AG09309 (cell line): Measurements from ENCODE around the gene ITIH6.
A peak's percentile ranks its signal among the peaks of the same experiment; 100 is the strongest.
"Not testable (repeated sequence)": the region's sequence is repeated elsewhere in the genome, so short reads cannot be mapped to it uniquely, and the experiment has no call there.

Experiments
- DNase-seq: peaks from one replicate; pipeline ENCODE4 v3.0.0-alpha.2; 2010; ENCODE audit warnings: low read depth
- H3K4me3 ChIP-seq: 2 replicates; pipeline ENCODE4 v1.5.1; 2011; ENCODE audit warnings: mild to moderate bottlenecking, low read depth, low read length, moderate library complexity; ENCODE audit not compliant: control insufficient read depth
- CTCF ChIP-seq: IDR thresholded peaks from 2 replicates; pipeline ENCODE4 v1.5.1; 2011; ENCODE audit warnings: mild to moderate bottlenecking, low read depth, low read length, inconsistent platforms; ENCODE audit not compliant: insufficient read depth, control insufficient read depth; ENCODE audit errors: missing control alignments

Gene ITIH6

DNA sequence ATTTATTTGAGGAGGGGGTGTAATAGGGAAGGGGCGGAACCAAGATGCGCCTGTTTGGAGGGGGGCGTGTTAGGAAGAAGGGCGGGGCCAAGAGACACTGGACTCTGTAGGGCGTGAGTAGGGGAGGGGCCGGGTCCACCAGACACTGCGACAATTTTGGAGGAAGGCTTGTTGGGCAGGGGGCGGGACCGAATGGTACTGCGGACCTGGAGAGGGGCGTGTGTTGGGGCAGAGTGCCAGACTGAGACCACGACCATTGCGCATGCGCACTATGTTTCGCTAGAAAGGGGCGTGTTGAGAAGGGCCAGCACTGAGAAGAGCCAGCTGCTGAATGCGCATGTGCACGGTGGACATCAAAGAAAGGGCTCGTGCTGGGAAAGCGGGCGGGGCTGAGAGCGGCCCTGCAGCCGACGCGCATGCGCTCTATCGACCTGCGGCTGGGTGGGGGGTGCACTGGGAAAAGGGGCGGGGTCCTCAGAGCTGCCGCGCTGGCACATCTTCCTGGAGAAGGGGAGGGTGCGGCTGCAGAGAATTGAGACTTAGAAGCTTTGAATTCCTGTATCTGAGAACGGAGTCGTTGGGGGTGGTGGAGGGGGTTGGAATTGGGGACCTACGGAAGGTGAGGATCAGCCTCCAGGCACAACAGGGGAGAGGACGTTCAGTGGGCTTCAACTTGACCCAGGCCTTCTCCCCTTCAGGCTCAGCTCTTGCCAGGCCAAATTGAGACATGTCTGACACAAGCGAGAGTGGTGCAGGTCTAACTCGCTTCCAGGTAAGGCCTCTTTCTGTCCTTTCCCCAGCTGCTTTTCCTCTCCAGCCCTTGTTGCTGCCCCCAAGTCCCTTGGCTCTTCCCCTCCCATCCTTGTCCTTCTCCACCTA is 10.8 kb upstream of the ITIH6 start:
- DNase-seq = peak; percentile 86
- peak overlapping the region; percentile 85 for H3K4me3 ChIP-seq
- no peak for TF ChIP-seq CTCF

- DNase-seq = no peak
- peak overlapping the region; percentile 85 for H3K4me3 ChIP-seq
- TF ChIP-seq CTCF = no peak
These were observed 10.1 kb upstream of the ITIH6 start for GRCh38 chrX:54808109-54808604.

DNA sequence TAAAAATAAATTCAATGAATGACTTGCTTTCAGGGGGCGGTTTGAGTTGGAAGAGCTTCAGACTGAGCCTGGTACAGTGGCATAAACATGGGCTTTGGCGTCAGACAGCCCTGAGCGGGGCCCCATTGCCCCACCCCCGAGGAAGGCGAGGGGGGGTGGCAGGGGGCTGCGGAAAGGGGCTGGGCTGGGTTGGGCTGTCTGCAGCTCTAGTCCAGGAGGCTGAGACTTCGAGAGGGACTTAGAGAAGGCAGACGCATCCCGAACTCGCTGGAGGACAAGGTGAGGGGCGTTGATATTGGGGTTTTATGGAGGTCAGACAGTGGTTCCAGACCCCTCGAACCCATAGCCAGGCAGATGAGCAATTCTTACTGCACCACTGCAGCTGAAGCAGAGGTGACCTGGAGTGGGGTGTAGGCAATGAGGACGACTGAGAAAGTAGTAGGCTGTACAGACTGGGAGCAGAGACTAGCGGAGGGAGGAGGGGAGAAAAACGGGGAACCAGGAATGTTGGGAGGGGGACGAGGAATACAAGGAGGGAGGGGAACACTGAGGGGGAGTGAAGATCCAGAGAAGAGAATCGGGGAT is 9.6 kb upstream of the ITIH6 start, which contains the start of gene MAGED2:
TSS of gene MAGED2 (plus strand) at position 222 of the 585 bp plus-strand sequence. CDS start 1,587 bp downstream, outside the sequence.
- TF ChIP-seq CTCF = no peak
- no peak for DNase-seq
- H3K4me3 ChIP-seq = peak within 1 kb of the TSS; percentile 85

GRCh38 chrX:54799046-54799445 is 991 bp upstream of the ITIH6 start:
- TF ChIP-seq CTCF = no peak
- DNase-seq = no peak

DNA sequence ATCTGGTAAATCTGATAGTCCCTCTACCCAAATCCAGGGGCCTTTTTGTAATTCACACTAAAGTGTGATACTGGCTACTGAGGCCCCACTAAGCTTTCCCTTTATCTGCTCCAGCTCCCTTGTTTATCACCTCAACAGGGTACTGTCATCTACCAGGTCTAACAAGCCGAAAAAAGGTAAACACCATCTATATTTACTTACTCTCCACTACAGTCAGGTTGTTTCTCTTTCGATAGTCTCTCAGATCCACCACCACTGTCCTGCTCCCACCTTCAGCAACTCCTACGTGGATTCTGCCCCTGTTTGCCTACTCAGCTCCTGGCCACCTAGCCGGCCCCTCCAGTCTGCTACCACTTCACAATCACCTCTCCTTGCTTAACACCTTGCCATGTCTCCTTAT is 3.3 kb downstream of the ITIH6 start:
- no peak for TF ChIP-seq CTCF
- H3K4me3 ChIP-seq = no peak overlapping the region
- no peak for DNase-seq

More at GRCh38 chrX:54799046-54799445, 991 bp upstream of the ITIH6 start:
- no peak overlapping the region for H3K4me3 ChIP-seq

DNA sequence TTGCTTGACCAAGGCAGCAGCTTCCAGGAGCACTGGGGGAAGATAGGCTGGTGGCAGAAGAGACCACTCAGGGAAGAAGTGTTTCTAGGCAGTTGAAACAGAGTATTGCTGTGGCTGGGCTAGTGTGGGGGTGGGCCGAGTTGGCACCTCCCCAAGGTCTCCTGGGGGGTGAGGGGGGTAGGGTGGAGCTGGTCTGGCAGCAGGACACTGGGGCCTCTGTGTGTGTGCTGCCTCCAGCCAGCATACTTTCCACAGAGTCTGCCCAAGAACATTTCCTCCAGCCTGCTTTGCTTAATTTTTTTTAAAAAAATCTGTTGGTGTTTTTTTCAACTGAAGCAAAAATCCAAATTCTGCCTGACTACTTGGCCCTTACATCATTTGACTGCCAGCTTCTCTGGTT is 4.0 kb downstream of the ITIH6 start:
- no peak for TF ChIP-seq CTCF
- DNase-seq = no peak
- H3K4me3 ChIP-seq = no peak overlapping the region

DNA sequence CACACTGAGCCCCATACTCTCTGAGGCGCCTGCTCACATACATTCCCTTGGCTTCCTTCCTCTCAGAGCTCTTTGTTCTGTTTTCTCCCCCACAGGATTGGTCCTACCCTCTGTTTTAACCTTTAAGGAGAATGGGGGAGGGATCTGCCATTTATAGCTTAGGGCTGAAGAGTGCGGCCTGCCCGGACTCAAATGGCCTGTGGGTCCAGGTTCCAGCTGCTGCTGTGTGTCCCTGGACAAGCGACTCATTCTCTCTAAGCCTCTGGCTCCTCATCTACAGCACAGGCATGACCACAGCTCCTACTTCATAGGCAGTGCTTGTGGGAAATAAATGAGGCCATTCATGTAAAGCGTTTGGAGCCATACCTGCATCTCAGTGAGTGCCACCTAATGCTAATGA is 8.7 kb downstream of the ITIH6 start:
- DNase-seq, H3K4me3 ChIP-seq: not testable (repeated sequence)
